ENCODE measurements around the gene TBCE.
A peak's percentile ranks its signal among the peaks of the same experiment; 100 is the strongest.
"Not testable (repeated sequence)": the region's sequence is repeated elsewhere in the genome, so short reads cannot be mapped to it uniquely, and the experiment has no call there.

TBCE gene

DNA sequence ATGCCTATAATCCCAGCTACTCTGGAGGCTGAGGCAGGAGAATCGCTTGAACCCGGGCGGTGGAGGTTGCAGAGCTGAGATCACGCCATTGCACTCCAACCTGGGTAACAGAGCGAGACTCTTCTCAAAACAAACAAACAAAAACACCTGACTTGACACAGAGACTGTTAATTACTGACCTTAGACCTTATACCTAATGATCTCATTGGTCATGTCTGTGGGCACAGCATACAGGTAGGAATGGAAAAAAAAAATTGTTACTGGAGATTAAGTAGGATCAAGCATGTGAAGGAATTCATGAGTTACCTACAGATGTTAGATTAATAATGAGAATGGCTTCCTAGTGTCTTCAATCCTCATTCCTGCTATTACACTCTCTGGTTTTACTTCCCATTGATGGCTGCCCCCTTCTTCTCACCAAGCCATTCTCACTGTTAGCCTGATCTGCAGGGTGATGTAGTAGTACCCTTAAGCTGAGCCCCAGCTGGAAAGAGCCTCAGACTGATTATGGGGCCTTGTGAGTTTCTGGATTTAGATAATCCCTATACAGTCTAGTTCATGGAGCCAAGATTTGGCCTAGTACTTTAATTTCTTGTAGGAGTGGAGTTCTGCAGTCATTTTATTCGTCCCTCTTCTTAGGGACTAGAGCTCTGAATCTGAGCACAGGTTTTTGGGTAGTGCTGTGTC, 8.8 kb downstream of the TBCE start:
- H3K4me1 Mint-ChIP-seq, result peaks cover 2% of the 10 kb centered on the region
- H3K36me3 Mint-ChIP-seq, result peaks cover 17% of the 10 kb centered on the region
- no peaks in the 10 kb centered on the region for H3K27me3 Mint-ChIP-seq
- no peak for DNase-seq
- no peak overlapping the region for H3K27ac Mint-ChIP-seq
- CTCF ChIA-PET, result no interaction called here
- H3K4me3 Mint-ChIP-seq, result no peak overlapping the region
- no peaks in the 10 kb centered on the region for H3K9me3 Mint-ChIP-seq

DNA sequence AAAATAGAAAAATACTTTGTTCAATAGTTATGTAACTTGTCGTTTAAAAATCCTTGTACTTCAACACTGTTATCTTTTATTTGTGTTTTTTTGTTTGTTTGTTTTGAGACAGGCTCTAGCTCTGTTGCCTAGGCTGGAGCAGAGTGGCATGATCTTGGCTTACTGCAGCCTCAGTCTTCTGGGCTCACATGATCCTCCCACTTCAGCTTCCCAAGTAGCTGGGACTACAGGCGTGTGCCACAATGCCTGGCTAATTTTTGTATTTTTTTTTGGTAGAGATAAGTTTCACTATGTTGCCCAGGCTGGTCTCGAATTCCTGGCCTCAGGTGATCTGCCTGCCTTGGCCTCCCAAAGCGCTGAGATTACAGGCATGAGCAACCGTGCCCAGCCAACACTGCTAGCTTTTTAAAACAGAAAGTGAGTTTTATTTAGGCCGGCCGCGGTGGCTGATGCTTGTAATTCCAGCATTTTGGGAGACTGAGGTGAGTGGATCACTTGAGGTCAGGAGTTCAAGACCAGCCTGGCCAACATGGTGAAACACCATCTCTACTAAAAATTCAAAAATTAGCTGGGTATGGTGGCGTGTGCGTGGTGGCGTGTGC, 11.0 kb downstream of the TBCE start:
- not testable (repeated sequence) for H3K4me3 Mint-ChIP-seq, H3K27ac Mint-ChIP-seq, H3K27me3 Mint-ChIP-seq, H3K4me1 Mint-ChIP-seq, H3K9me3 Mint-ChIP-seq, DNase-seq
- CTCF ChIA-PET, result interaction anchor here (1.0 kb wide), 1 partner anchor 11 kb away, joined by 3 read pairs; no protein-coding TSS in a partner anchor
- peaks cover 22% of the 10 kb centered on the region for H3K36me3 Mint-ChIP-seq

DNA sequence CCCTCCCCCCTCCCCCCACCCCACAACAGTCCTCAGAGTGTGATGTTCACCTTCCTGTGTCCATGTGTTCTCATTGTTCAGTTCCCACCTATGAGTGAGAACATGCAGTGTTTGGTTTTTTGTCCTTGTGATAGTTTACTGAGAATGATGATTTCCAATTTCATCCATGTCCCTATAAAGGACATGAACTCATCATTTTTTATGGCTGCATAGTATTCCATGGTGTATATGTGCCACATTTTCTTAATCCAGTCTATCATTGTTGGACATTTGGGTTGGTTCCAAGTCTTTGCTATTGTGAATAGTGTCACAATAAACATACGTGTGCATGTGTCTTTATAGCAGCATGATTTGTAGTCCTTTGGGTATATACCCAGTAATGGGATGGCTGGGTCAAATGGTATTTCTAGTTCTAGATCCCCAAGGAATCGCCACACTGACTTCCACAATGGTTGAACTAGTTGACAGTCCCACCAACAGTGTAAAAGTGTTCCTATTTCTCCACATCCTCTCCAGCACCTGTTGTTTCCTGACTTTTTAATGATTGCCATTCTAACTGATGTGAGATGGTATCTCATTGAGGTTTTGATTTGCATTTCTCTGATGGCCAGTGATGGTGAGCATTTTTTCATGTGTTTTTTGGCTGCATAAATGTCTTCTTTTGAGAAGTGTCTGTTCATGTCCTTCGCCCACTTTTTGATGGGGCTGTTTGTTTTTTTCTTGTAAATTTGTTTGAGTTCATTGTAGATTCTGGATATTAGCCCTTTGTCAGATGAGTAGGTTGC, 14.9 kb downstream of the TBCE start:
- DNase-seq, CTCF ChIA-PET, H3K9me3 Mint-ChIP-seq, H3K27ac Mint-ChIP-seq, H3K4me1 Mint-ChIP-seq, H3K27me3 Mint-ChIP-seq, H3K4me3 Mint-ChIP-seq: not testable (repeated sequence)
- H3K36me3 Mint-ChIP-seq, result peaks cover 22% of the 10 kb centered on the region

DNA sequence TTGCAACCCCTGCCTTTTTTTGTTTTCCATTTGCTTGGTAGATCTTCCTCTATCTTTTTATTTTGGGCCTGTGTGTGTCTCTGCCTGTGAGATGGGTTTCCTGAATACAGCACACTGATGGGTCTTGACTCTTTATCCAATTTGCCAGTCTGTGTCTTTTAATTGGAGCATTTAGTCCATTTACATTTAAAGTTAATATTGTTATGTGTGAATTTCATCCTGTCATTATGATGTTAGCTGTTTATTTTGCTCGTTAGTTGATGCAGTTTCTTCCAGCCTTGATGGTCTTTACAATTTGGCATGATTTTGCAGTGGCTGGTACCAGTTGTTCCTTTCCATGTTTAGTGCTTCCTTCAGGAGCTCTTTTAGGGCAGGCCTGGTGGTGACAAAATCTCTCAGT, 18.4 kb downstream of the TBCE start:
- H3K4me3 Mint-ChIP-seq, H3K4me1 Mint-ChIP-seq, H3K27ac Mint-ChIP-seq, H3K27me3 Mint-ChIP-seq, CTCF ChIA-PET, DNase-seq, H3K9me3 Mint-ChIP-seq: not testable (repeated sequence)
- peaks cover 25% of the 10 kb centered on the region for H3K36me3 Mint-ChIP-seq

DNA sequence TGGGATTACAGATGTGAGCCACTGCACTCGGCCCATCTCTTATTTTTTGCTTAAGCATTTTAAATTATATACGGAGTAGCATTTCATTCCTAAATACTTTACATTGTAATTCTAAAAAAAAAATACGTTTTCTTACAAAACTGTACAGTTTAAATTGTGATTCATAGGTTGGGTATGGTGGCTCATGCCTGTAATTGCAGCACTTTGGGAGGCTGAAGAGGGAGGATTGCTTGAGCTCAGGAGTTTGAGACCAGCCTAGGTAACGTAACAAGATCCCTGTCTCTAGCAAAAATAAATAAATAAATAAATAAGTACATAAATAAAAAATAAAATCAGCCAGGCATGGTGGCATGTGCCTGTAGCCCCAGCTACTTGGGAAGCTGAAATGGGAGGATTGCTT, 24.6 kb downstream of the TBCE start:
- Mint-ChIP-seq H3K4me1 (no peaks in the 10 kb centered on the region), H3K27me3 (no peaks in the 10 kb centered on the region), H3K36me3 (peaks cover 8% of the 10 kb centered on the region), H3K4me3 (no peak overlapping the region), H3K9me3 (peaks cover 5% of the 10 kb centered on the region), H3K27ac (no peak overlapping the region)
- CTCF ChIA-PET, result no interaction called here
- DNase-seq, result no peak

DNA sequence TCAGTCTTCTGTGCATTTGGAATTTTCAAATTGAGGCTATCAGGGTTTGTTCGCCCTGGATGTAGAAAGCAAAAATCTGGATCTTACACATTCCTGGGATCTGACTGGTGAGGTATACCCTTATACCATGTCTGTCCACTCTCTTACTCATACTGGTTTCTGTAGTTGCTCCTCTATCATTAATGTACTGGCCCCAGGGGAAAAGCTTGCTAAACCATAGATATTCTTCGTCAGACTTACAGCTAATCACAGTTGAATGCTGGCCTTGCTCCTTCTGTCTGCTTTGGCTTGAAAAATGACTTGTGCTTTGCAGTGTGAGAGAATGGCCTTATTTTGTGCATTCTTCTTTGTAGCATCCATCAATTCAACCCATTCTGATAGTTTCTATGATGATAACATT, 30.5 kb downstream of the TBCE start:
- no peaks in the 10 kb centered on the region for H3K4me1 Mint-ChIP-seq
- H3K4me3 Mint-ChIP-seq, result no peak overlapping the region
- CTCF ChIA-PET, result interaction anchor here (0.6 to 2.4 kb wide), 2 partner anchors 16 to 18 kb away, joined by 3 to 7 read pairs; no protein-coding TSS in a partner anchor
- H3K9me3 Mint-ChIP-seq, result no peaks in the 10 kb centered on the region
- H3K36me3 Mint-ChIP-seq, result peaks cover 1% of the 10 kb centered on the region
- no peak for DNase-seq
- H3K27ac Mint-ChIP-seq, result no peak overlapping the region
- H3K27me3 Mint-ChIP-seq, result no peaks in the 10 kb centered on the region

DNA sequence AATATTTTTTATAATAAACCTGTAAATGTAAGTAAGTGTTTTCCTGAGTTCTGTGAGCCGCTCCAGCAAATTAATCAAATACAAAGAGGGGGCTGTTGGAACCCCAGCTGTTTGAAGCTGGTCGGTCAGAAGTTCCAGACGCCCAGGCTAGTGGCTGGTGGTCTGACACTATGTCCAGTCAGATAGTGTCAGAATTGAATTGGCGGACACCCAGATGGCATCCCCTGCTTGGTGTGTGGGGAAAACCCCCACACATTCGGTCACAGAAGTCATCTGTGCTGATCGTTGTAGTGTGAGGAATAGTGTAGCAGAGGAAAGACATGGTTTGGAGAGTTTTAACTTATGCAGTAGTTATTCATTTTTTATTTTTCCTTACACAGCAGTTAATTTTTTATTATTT, 32.4 kb downstream of the TBCE start:
- Mint-ChIP-seq H3K27me3 (no peaks in the 10 kb centered on the region), H3K4me1 (no peaks in the 10 kb centered on the region), H3K36me3 (peaks cover 3% of the 10 kb centered on the region), H3K9me3 (no peaks in the 10 kb centered on the region), H3K4me3 (no peak overlapping the region), H3K27ac (no peak overlapping the region)
- CTCF ChIA-PET, result interaction anchor here (2.4 kb wide), 1 partner anchor 16 kb away, joined by 7 read pairs; no protein-coding TSS in a partner anchor
- DNase-seq, result no peak

DNA sequence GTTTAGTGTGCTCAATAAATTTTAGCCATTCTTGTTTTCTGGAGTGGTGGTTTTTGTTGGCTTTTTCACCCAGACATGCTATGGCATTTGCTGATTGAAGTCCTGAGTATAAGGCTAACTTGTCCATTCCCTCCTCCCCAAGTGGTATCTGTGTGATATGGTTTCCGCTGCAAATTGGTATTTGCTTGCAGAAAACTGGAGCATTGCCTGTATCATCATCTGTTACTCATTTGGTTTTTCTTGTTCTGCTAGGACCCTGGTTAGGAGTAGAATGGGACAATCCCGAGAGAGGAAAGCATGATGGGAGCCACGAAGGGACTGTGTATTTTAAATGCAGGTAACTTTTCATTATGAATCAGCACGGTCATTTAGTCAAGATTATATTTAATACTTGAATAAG, 34.0 kb downstream of the TBCE start:
- no peaks in the 10 kb centered on the region for H3K27me3 Mint-ChIP-seq
- no peaks in the 10 kb centered on the region for H3K4me1 Mint-ChIP-seq
- H3K9me3 Mint-ChIP-seq, result no peaks in the 10 kb centered on the region
- H3K36me3 Mint-ChIP-seq, result peaks cover 2% of the 10 kb centered on the region
- H3K27ac Mint-ChIP-seq, result no peak overlapping the region
- CTCF ChIA-PET, result no interaction called here
- H3K4me3 Mint-ChIP-seq, result no peak overlapping the region
- no peak for DNase-seq

DNA sequence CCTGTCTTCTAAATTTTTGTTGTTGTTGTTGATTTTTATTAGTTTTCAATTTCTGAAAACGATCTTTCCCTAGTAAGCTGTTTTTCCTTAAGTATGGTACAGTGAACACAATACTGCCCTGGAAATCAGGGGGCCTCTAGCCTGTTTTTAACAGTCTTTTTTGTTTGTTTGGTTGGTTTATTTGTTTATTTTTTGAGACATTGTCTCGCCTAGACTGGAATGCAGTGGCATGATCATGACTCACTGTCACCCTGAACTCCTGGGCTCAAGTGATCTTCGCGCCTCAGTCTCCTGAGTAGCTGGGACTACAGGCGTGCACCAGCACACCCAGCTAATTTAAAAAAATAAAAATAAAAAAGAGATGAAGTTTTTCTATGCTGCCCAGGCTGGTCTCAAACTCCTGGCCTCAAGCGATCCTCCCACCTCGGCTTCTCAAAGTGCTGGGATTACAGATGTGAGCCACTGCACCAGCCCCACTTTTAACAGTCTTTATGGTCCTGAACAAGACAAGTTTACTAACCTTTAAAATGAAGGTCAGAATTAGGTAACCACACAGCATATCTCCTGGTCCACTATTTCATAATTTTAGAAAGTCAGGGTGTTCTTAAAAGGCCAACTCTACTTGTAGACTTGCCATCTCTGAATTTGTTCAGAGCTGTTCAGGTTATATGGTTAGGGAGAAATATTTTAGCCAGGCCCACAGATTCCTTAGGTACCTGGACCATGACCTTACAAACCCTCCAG, 35.4 kb downstream of the TBCE start:
- H3K36me3 Mint-ChIP-seq, result peaks cover 2% of the 10 kb centered on the region
- DNase-seq, result no peak
- no peaks in the 10 kb centered on the region for H3K27me3 Mint-ChIP-seq
- CTCF ChIA-PET, result interaction anchor here (5.4 kb wide), 1 partner anchor 13 kb away, joined by 24 read pairs; no protein-coding TSS in a partner anchor
- no peaks in the 10 kb centered on the region for H3K4me1 Mint-ChIP-seq
- no peak overlapping the region for H3K4me3 Mint-ChIP-seq
- H3K27ac Mint-ChIP-seq, result no peak overlapping the region
- H3K9me3 Mint-ChIP-seq, result no peaks in the 10 kb centered on the region

DNA sequence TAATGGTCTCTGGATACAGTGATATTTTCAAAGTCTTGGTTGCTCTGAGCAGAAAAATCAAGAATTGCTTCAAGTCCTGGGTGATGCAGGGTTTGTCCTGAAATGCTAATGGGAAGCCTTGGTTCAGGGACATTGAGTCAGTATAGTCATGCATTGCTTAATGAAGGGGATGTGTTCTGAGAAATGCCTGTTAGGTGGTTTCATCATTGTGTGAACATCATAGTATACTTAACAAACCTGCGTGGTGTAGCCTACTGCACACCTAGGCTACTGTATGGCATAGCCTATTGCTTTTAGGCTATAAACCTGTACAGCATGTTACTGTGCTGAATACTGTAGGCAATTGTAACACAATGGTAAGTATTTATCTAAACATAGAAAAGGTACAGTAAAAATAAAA, 36.4 kb downstream of the TBCE start:
- Mint-ChIP-seq H3K4me3 (no peak overlapping the region), H3K4me1 (no peaks in the 10 kb centered on the region), H3K36me3 (peaks cover 2% of the 10 kb centered on the region), H3K27ac (no peak overlapping the region), H3K9me3 (no peaks in the 10 kb centered on the region), H3K27me3 (no peaks in the 10 kb centered on the region)
- CTCF ChIA-PET, result interaction anchor here (5.4 kb wide), 1 partner anchor 12 kb away, joined by 24 read pairs; no protein-coding TSS in a partner anchor
- DNase-seq, result no peak

DNA sequence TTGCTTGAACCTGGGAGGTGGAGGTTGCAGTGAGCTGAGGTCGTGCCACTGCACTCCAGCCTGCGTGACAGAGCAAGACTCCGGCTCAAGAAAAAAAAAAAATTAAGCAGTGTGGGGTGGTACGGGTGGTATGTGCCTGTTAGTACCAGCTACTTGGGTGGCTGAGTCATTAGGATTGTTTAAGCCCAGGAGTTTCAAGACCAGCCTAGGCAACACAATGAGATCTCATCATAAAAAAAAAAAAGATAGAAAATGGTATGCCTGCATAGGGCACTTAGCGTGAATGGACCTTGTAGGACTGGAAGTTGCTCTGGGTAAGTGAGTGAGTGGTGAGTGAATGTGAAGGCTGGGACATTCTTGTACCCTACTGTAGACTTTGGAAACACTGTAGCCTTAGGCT, 37.0 kb downstream of the TBCE start:
- Mint-ChIP-seq H3K27me3 (no peaks in the 10 kb centered on the region), H3K4me3 (no peak overlapping the region), H3K27ac (peak overlapping the region; percentile 69), H3K4me1 (no peaks in the 10 kb centered on the region), H3K36me3 (peaks cover 2% of the 10 kb centered on the region), H3K9me3 (no peaks in the 10 kb centered on the region)
- CTCF ChIA-PET, result interaction anchor here (5.4 kb wide), 1 partner anchor 12 kb away, joined by 24 read pairs; no protein-coding TSS in a partner anchor
- no peak for DNase-seq

DNA sequence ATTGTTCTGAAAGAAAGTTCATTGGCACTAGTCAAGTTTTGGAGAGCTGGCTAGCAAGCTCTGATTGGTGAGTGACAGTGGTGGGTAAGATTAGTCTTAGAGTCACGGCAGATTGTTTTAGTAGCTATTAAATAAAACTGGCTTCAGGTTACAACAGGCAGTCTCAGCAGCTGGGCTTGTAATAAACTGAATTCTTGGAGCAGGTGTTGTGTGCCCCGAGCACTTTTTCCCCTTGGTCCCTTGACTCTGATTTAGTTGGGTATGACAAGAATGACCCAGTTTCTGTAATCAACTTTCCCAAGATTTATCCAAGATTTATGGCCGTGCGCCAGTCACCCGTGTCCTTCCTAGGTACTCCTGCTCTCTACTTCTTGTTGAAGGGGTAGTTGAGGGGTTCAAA, 40.2 kb downstream of the TBCE start:
- no peak overlapping the region for H3K4me3 Mint-ChIP-seq
- CTCF ChIA-PET, result interaction anchor here (0.9 to 5.4 kb wide), 2 partner anchors 9 to 889 kb away, joined by 3 to 24 read pairs; no protein-coding TSS in a partner anchor
- peaks cover 3% of the 10 kb centered on the region for H3K4me1 Mint-ChIP-seq
- no peaks in the 10 kb centered on the region for H3K27me3 Mint-ChIP-seq
- H3K36me3 Mint-ChIP-seq, result peaks cover 3% of the 10 kb centered on the region
- DNase-seq, result no peak
- no peaks in the 10 kb centered on the region for H3K9me3 Mint-ChIP-seq
- no peak overlapping the region for H3K27ac Mint-ChIP-seq

DNA sequence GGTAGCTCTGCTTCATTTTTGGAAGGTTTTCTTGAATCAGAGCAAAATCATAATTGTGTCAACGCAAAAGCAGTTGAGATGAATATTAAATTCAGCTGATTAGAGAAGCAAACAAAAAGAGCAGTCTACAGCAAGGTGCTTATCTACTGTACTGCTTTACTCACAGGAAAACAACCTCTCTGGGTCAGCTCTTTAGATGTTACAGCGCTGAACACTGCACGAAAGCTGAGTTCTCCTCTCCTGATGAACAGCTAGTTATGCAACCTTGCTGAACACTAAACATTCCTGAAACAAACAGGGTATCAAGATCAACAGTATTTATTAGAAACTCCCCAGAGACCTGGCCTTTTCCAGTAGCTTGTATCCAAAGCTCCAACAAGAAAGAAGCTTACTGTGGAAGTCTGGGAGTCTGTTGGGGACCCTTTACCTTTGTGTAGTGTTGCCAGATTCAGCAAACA, 41.3 kb downstream of the TBCE start:
- H3K9me3 Mint-ChIP-seq, result no peaks in the 10 kb centered on the region
- no peak overlapping the region for H3K27ac Mint-ChIP-seq
- no peaks in the 10 kb centered on the region for H3K27me3 Mint-ChIP-seq
- peaks cover 3% of the 10 kb centered on the region for H3K4me1 Mint-ChIP-seq
- no peak overlapping the region for H3K4me3 Mint-ChIP-seq
- H3K36me3 Mint-ChIP-seq, result peaks cover 4% of the 10 kb centered on the region
- CTCF ChIA-PET, result interaction anchor here (1.2 kb wide), 1 partner anchor 8 kb away, joined by 5 read pairs; no protein-coding TSS in a partner anchor
- DNase-seq, result no peak
